NT2/D1 (cell line): ENCODE data around the gene MOB2.

ENCODE experiments used
- SUZ12 ChIP-seq: IDR thresholded peaks from 2 replicates; pipeline ENCODE4 v1.6.1; 2011; ENCODE audit not compliant: insufficient read length, insufficient read depth; ENCODE audit errors: extremely low read depth
- YY1 ChIP-seq: IDR thresholded peaks from 2 replicates; pipeline ENCODE4 v1.6.1; 2011; ENCODE audit not compliant: insufficient read length, insufficient read depth
- ZNF274 ChIP-seq: IDR thresholded peaks from 2 replicates; pipeline ENCODE4 v1.6.1; 2011; ENCODE audit warnings: mild to moderate bottlenecking, low read depth, low read length

DNA sequence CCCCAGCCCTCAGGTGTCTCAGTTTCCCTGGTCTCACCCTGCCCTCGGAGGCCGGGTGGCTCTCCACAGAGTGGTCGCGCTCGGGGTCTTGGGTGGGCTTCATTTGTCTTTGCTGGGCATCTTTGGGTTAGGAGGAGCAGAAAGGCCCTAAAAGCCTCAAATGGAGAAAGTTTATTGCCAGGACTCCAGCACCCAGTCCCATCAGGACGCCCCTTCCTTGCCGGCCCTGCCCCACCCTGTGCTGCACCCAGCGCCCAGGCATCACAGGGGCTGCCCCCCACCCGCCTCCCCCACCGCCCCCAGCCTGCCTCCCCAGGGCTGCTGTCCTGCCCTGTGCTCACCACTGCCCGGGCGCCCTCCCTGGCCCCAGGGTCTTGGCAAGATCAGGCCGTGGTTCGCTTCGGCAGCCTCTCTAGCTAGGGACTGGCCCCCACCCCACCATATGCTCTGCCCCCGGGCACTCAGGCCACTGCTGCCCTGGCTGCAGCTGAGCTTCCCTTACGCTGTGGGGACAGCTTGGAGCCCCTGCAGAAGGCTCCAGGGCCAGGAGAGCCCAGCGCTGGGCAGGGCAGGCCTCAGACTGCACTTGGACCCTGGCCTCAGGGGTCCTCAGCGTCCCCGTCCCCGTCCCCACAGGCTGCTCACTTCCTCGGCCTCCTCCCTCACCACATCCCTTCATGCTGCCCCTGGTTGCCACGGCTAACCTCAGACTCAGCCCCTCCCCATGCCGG lies 31.4 kb downstream of the MOB2 start:
- TF ChIP-seq SUZ12 (no peak), ZNF274 (no peak), YY1 (no peak)
